Gastrocnemius medialis (tissue), 4 donors: ENCODE results near the gene GRM1. TPM values are rescaled to one million over a fixed set of nuclear protein-coding genes. Genes with fewer than 3 reads are reported as not detected.
"Not testable (repeated sequence)": the region's sequence is repeated elsewhere in the genome, so short reads cannot be mapped to it uniquely, and the experiment has no call there.

Experiments
- ATAC-seq, 2 donors: fragments of 150-250 bp; one replicate each; pipeline ENCODE4 v1.9.1; 2016
- DNase-seq, 2 donors: peaks; one replicate each; pipeline ENCODE4 v3.0.0-alpha.2; 2019
- H3K27ac ChIP-seq, 4 donors: fragments of 200-600 bp; sonication (generic); 1 replicate in 1 of 4; 2 replicates in 3 of 4; pipeline ENCODE4 v1.5.1; 2016 to 2018; ENCODE audit warnings: mild to moderate bottlenecking in 2 of 4, moderate library complexity in 1 of 4
- H3K27me3 ChIP-seq, 3 donors: fragments of 200-600 bp; sonication (generic) in 2 of 3; 1 replicate in 1 of 3; 2 replicates in 2 of 3; pipeline versions ENCODE4 v1.5.1 to v1.6.0; 2016 to 2019; ENCODE audit warnings: mild to moderate bottlenecking in 1 of 3, moderate library complexity in 1 of 3
- H3K36me3 ChIP-seq, 2 donors: fragments of 200-600 bp; sonication (generic) in 1 of 2; one replicate each; pipeline ENCODE4 v1.5.1; 2017 to 2018
- H3K4me1 ChIP-seq, 2 donors: fragments of 200-600 bp; sonication (generic) in 1 of 2; one replicate each; pipeline ENCODE4 v1.5.1; 2016 to 2017; ENCODE audit warnings: mild to moderate bottlenecking in 2 of 2
- H3K4me3 ChIP-seq, 4 donors: fragments of 200-600 bp; sonication (generic) in 3 of 4; 1 replicate in 1 of 4; 2 replicates in 3 of 4; pipeline ENCODE4 v1.5.1; 2016 to 2019; ENCODE audit warnings: mild to moderate bottlenecking in 2 of 4
- H3K9me3 ChIP-seq, 3 donors: fragments of 200-600 bp; sonication (generic) in 2 of 3; 1 replicate in 1 of 3; 2 replicates in 2 of 3; pipeline ENCODE4 v1.5.1; 2016 to 2019
- POLR2A ChIP-seq, 2 donors: fragments of 450-650 bp; IDR thresholded peaks; one replicate each; pipeline ENCODE4 v1.6.1; 2017; ENCODE audit warnings: antibody characterized with exemption in 2 of 2, mild to moderate bottlenecking in 2 of 2, moderate library complexity in 2 of 2
- in situ Hi-C, 4 donors: fragments of 200-750 bp; cut with MboI; loops; one replicate each; pipeline versions ENCODE4 v1.15.0 to v1.8.0; 2017; ENCODE audit warnings: low sequenced_read_pairs in 4 of 4
- intact Hi-C: fragments of 100-400 bp; cut with DNase I; formaldehyde crosslinking; loops from one replicate; pipeline ENCODE4 v1.15.1; 2023; ENCODE audit warnings: low total_unique reads
- total RNA-seq, 4 donors: library from RNA; depleted of rRNA; stranded (reverse); fragments of >200 nt; gene quantifications; one replicate each; pipeline versions ENCODE4 v1.1.0 to v1.2.3, GENCODE V29; 2016
- TF ChIP-seq, protein P1 (sequence below), 5 experiments: fragments of 450-650 bp in 3 of 5; fragments of 200-600 bp in 2 of 5; sonication (generic) in 2 of 5; IDR thresholded peaks in 4 of 5; conservative IDR thresholded peaks in 1 of 5; 1 replicate in 4 of 5; 2 replicates in 1 of 5; pipeline ENCODE4 v1.5.1; 2016 to 2019; ENCODE audit warnings: antibody characterized with exemption in 5 of 5, mild to moderate bottlenecking in 3 of 5, moderate library complexity in 3 of 5

The GRM1 gene
- total RNA-seq, 4 donors from 2014 or later: 0.04 TPM; not detected in 3

DNA sequence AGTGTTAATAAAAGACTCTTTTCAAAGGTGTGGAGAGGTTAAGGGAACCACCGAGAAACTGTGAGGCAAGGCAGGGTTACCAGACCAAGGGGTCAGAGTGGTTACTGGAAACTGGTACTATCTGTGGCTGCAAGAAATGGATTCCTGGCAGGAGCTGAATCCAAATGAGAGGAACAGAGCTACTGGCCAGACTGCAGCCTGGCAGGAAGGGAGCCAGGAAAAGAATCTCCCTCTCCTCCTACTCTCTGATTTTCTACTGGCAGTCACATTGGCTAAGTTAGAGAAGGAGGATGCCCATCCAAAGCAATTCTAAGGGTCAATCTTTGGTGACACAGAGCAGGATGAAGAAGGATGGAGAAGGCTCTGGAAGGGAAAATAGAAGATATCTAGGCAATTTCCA, 211.5 kb downstream of the GRM1 start:
- ATAC-seq: no peak
- intact Hi-C loops (no loop called here), in situ Hi-C loops (no loop called here)
- Histone ChIP-seq H3K27ac (no peak overlapping the region), H3K4me1 (no peaks in the 10 kb centered on the region), H3K4me3 (no peak overlapping the region), H3K27me3 (no peaks in the 10 kb centered on the region), H3K36me3 (no peaks in the 10 kb centered on the region), H3K9me3 (no peaks in the 10 kb centered on the region)
- no peak for DNase-seq
- no peak for TF ChIP-seq POLR2A (IDR thresholded peaks at IDR 0.05)
- TF ChIP-seq, protein P1, sequence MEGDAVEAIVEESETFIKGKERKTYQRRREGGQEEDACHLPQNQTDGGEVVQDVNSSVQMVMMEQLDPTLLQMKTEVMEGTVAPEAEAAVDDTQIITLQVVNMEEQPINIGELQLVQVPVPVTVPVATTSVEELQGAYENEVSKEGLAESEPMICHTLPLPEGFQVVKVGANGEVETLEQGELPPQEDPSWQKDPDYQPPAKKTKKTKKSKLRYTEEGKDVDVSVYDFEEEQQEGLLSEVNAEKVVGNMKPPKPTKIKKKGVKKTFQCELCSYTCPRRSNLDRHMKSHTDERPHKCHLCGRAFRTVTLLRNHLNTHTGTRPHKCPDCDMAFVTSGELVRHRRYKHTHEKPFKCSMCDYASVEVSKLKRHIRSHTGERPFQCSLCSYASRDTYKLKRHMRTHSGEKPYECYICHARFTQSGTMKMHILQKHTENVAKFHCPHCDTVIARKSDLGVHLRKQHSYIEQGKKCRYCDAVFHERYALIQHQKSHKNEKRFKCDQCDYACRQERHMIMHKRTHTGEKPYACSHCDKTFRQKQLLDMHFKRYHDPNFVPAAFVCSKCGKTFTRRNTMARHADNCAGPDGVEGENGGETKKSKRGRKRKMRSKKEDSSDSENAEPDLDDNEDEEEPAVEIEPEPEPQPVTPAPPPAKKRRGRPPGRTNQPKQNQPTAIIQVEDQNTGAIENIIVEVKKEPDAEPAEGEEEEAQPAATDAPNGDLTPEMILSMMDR (IDR thresholded peaks at IDR 0.05 in 4 of 5, conservative IDR thresholded peaks at IDR 0.05 in 1 of 5): no peak

DNA sequence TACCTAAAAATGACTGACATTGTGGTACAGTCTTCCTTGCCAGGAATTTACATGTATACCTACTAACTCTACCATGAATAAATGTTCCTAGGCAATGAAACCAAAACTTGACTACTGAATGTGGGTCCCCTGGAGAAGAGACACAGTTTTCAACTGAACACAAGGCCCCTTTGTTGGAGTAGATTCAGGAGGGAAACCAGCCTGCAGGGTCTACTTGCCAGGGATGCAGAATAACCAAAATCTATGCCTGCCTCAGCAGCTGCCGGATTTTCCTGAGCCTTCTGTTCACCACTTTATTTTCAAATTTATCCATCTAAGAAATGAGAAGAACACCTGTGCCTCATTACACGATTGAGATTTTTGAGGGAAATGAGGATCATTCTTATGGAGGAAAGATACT, 211.9 kb downstream of the GRM1 start:
- no peaks in the 10 kb centered on the region for H3K27me3 ChIP-seq
- ATAC-seq (no peak), DNase-seq (no peak)
- H3K4me3 ChIP-seq: no peak overlapping the region
- intact Hi-C loops (no loop called here), in situ Hi-C loops (no loop called here)
- H3K36me3 ChIP-seq: no peaks in the 10 kb centered on the region
- no peak overlapping the region for H3K27ac ChIP-seq
- no peaks in the 10 kb centered on the region for H3K9me3 ChIP-seq
- H3K4me1 ChIP-seq: no peaks in the 10 kb centered on the region
- TF ChIP-seq POLR2A (IDR thresholded peaks at IDR 0.05): no peak
- TF ChIP-seq, protein P1 (IDR thresholded peaks at IDR 0.05 in 4 of 5, conservative IDR thresholded peaks at IDR 0.05 in 1 of 5): no peak

DNA sequence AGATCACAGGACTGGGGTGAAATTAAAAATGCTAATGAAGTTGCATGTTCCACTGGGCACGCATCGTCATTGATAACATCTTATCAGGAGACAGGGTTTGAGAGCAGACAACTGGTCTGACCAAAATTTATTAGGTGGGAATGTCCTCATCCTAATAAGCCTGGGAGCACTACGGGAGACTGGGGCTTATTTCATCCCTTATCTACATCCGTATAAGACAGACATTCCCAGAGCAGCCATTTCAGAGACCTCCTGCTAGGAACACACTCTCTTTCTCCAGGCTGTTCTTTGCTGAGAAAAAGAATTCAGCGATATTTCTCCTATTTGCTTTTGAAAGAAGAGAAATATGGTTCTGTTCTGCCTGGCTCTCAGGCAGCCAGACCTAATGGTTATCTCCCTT, 214.8 kb downstream of the GRM1 start:
- ATAC-seq, DNase-seq, in situ Hi-C loops, H3K4me1 ChIP-seq, intact Hi-C loops, H3K4me3 ChIP-seq, H3K36me3 ChIP-seq, H3K27me3 ChIP-seq, H3K9me3 ChIP-seq, H3K27ac ChIP-seq: not testable (repeated sequence)

DNA sequence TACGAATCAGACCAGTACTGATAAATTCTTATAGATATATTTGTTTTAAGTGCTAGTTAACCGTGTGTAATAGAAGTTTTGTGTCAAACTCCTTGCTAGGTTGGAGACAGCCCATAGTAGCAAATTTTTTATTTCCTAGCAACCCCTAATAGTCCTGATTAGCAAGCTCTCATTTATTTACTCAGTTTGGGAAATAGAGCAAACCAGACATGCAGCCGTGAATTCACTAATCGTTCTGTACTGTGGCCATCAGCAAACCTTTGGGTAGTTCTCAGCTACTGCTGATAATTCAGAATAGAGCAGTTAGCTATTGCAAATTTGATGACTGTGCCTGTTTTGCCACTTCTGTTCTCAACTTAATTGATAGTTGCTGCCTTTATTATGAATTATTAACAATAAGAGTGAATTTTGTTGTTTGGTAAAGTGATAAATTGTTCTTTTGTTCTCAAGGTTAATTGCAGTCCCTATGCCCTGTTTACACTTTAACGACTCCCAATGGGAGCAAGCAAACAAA, 215.8 kb downstream of the GRM1 start:
- in situ Hi-C loops: no loop called here
- H3K36me3 ChIP-seq: no peaks in the 10 kb centered on the region
- H3K4me3 ChIP-seq: no peak overlapping the region
- TF ChIP-seq, protein P1 (IDR thresholded peaks at IDR 0.05 in 4 of 5, conservative IDR thresholded peaks at IDR 0.05 in 1 of 5): no peak
- no peak for TF ChIP-seq POLR2A (IDR thresholded peaks at IDR 0.05)
- ATAC-seq: no peak
- H3K9me3 ChIP-seq: no peaks in the 10 kb centered on the region
- no peaks in the 10 kb centered on the region for H3K27me3 ChIP-seq
- H3K4me1 ChIP-seq: no peaks in the 10 kb centered on the region
- intact Hi-C loops: no loop called here
- H3K27ac ChIP-seq: no peak overlapping the region
- DNase-seq: no peak

DNA sequence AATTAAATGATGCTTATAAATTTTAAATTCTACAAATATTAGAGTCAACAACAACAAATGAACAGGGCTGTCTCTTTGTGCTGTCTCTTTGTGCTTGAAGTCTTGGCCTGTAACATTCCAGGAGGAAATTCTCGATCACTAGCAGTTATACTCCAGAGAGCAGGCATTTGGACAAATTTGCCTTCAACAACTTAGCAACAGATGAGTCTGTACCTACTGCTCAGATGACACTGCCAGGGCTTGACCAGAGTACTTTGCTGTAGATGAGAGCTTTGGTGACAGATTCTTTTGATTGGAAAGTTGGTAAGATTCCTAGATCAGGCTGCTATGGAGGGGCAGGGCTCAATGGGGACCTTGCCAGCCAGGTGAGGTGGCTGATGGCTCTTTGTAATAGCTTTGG, 217.2 kb downstream of the GRM1 start:
- no peaks in the 10 kb centered on the region for H3K27me3 ChIP-seq
- H3K36me3 ChIP-seq: no peaks in the 10 kb centered on the region
- DNase-seq (no peak), ATAC-seq (no peak)
- no peak overlapping the region for H3K27ac ChIP-seq
- in situ Hi-C loops: no loop called here
- no peaks in the 10 kb centered on the region for H3K4me1 ChIP-seq
- no peak overlapping the region for H3K4me3 ChIP-seq
- no peak for TF ChIP-seq POLR2A (IDR thresholded peaks at IDR 0.05)
- TF ChIP-seq, protein P1 (IDR thresholded peaks at IDR 0.05 in 4 of 5, conservative IDR thresholded peaks at IDR 0.05 in 1 of 5): no peak
- H3K9me3 ChIP-seq: no peaks in the 10 kb centered on the region
- intact Hi-C loops: no loop called here
